HG03354 (cell line): ENCODE data around the gene PLPPR3.
"Not testable (repeated sequence)": the region's sequence is repeated elsewhere in the genome, so short reads cannot be mapped to it uniquely, and the experiment has no call there.

ENCODE experiments used
- ATAC-seq: cut with Tn5 transposase; IDR thresholded peaks from one replicate; pipeline ENCODE4 v1.9.1; 2021; ENCODE audit warnings: mild to moderate bottlenecking; ENCODE audit not compliant: unreplicated experiment, poor library complexity, severe bottlenecking

PLPPR3 gene

GRCh38 chr19:854549-854948, 32.8 kb upstream of the PLPPR3 start:
- no peak for ATAC-seq

GRCh38 chr19:853614-854220, 32.0 kb upstream of the PLPPR3 start:
- ATAC-seq = not testable (repeated sequence)

GRCh38 chr19:853014-853585, 31.3 kb upstream of the PLPPR3 start:
- ATAC-seq = no peak

- ATAC-seq = no peak
These were observed 30.6 kb upstream of the PLPPR3 start, which contains the start of gene ELANE for GRCh38 chr19:852136-853013. Gene ELANE (plus strand): TSS chr19:852303. CDS start chr19:852329, 26 bp downstream.

- no peak for ATAC-seq
These were observed 29.2 kb upstream of the PLPPR3 start for GRCh38 chr19:850979-851335.

GRCh38 chr19:850221-850978, 28.6 kb upstream of the PLPPR3 start:
- no peak for ATAC-seq

- ATAC-seq = not testable (repeated sequence)
These were observed 27.4 kb upstream of the PLPPR3 start for GRCh38 chr19:849195-849594.

- ATAC-seq = no peak
These were observed 26.7 kb upstream of the PLPPR3 start for GRCh38 chr19:848386-848921.

GRCh38 chr19:845707-846521, 24.2 kb upstream of the PLPPR3 start:
- ATAC-seq = no peak

GRCh38 chr19:844546-844971, 22.8 kb upstream of the PLPPR3 start:
- ATAC-seq = no peak

- no peak for ATAC-seq
These were observed 22.2 kb upstream of the PLPPR3 start for GRCh38 chr19:843836-844545.

- no peak for ATAC-seq
These were observed 21.6 kb upstream of the PLPPR3 start for GRCh38 chr19:843180-843835.

GRCh38 chr19:842802-843179, 21.0 kb upstream of the PLPPR3 start:
- ATAC-seq = not testable (repeated sequence)

GRCh38 chr19:840519-841206, 18.9 kb upstream of the PLPPR3 start, which contains the start of gene PRTN3:
Gene PRTN3 (plus strand): TSS chr19:840999. CDS start chr19:841009, 10 bp downstream.
- ATAC-seq = no peak

GRCh38 chr19:835210-835810, 13.6 kb upstream of the PLPPR3 start:
- no peak for ATAC-seq

GRCh38 chr19:834216-834615, 12.5 kb upstream of the PLPPR3 start:
- ATAC-seq = no peak
